Activated naive CD8-positive, alpha-beta T cell treated with anti-CD3 and anti-CD28 coated beads, Interleukin-2, amount 50 U/mL, for 24 hours (primary cell): ENCODE measurements around the gene SIX5.
A peak's percentile ranks its signal among the peaks of the same experiment; 100 is the strongest.
"Not testable (repeated sequence)": the region's sequence is repeated elsewhere in the genome, so short reads cannot be mapped to it uniquely, and the experiment has no call there.

Source experiments
- ATAC-seq: fragments of 150-1000 bp; cut with Tn5 transposase; one replicate; pipeline ENCODE4 v1.10.0; 2021
- DNase-seq: peaks from one replicate; pipeline ENCODE4 v3.0.0; 2021
- H3K27ac Mint-ChIP-seq: one replicate; pipeline ENCODE4 v1.8.0; 2021; ENCODE audit warnings: mild to moderate bottlenecking, mixed read lengths
- H3K27me3 Mint-ChIP-seq: one replicate; pipeline ENCODE4 v1.8.0; 2021; ENCODE audit warnings: mixed read lengths
- H3K36me3 Mint-ChIP-seq: one replicate; pipeline ENCODE4 v1.8.0; 2021; ENCODE audit warnings: low read depth, mixed read lengths
- H3K4me1 Mint-ChIP-seq: one replicate; pipeline ENCODE4 v1.8.0; 2021; ENCODE audit warnings: mixed read lengths
- H3K4me3 Mint-ChIP-seq: one replicate; pipeline ENCODE4 v1.8.0; 2021; ENCODE audit warnings: mild to moderate bottlenecking, moderate library complexity, mixed read lengths
- H3K9me3 Mint-ChIP-seq: one replicate; pipeline ENCODE4 v1.8.0; 2021; ENCODE audit warnings: mixed read lengths

The SIX5 gene

DNA sequence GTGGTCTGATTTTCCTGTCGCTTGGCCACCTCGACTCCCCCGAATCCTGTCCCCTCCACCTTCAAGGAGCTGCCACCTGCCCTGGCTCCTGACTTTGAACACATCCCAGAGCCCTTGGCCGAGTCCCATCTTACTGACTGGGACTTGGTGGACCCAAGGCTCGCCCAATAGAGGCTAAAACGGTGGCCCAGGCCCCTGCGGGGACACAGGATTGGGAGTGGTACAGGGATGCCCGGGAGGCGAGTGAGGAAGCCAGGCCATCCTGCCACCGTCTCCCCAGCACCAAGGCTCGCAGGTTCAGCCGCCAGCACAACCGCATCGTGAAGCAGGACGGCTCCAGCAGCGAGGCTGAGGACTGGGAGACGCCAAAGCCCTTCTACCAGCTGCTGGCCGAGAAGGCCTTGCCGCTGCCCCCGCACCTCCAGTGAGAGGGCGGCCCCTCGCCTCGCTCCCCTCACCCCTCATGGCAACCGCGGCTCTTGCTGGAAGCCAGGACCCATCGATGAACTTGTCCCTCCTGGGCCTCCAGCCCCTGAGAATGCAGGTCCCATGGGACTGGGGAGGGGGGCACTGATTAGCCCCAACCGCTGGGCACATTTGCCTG, 5.3 kb downstream of the SIX5 start:
- H3K9me3 Mint-ChIP-seq, result no peaks in the 10 kb centered on the region
- H3K36me3 Mint-ChIP-seq, result no peaks in the 10 kb centered on the region

DNA sequence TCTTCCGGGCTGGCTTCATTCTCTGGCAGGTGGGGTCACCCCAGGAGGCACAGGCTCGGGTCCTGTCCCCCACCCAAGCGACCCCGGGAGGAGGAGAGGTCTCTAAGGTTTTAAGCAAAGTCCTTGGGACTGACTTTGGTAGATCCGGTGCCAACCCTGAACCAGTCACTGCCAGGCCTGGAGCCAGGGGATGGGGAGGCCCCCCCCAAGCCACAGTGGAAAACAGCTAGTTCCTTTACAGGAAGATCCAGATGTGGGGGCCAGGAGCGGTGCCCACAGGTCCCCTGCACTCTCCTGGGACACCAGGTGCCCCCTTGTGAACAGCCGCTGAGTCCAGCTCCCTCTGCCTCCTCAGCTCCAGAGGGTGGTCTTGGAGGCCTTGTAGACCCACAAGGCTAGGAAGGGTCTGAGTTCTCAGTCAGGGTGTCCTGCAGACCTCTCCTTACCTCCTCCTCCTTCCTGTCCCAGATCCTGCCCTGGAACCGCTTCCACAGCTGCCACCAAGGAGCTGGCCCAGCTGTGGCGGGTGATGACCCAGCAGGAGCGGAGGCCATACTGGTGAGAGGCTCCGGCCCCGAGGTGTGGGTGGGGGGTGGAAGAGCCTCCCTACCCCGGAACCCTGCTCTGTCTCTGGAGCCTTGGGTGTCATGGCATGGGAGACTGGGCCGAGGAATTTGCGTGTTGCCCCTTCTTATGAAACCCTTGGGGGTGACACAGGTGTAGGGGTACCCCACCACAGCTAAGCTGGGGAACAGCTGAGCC, 6.0 kb downstream of the SIX5 start:
- Mint-ChIP-seq H3K4me3 (no peak overlapping the region), H3K36me3 (no peaks in the 10 kb centered on the region), H3K4me1 (no peaks in the 10 kb centered on the region), H3K27ac (no peak overlapping the region), H3K27me3 (peaks cover 13% of the 10 kb centered on the region), H3K9me3 (no peaks in the 10 kb centered on the region)
- ATAC-seq, result no peak
- no peak for DNase-seq

More for the DNA sequence above, 5.3 kb downstream of the SIX5 start:
- Mint-ChIP-seq H3K4me3 (no peak overlapping the region), H3K27ac (no peak overlapping the region), H3K27me3 (peaks cover 13% of the 10 kb centered on the region), H3K4me1 (no peaks in the 10 kb centered on the region)
- ATAC-seq (no peak), DNase-seq (no peak)

DNA sequence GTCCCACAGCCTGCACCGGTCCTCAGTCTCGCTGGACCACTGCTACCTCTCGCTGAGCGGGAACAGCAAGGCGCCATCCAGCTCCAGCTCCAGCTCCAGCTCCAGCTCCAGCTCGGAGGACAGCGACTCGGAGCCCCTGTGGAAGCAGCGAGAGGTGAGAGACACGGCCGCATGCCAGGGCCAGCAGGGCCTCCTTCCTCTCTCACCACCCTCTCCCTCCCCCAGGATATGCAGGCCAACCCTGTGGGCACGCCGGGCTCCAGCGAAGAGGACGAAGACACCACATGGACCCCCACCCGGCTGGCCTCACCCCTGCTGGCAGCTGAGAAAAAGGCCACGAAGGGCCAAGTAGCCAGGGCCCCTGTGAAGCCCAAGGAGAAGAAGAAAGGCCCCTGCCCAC, 7.3 kb downstream of the SIX5 start:
- H3K4me3 Mint-ChIP-seq, result no peak overlapping the region
- ATAC-seq, result no peak
- no peak overlapping the region for H3K27ac Mint-ChIP-seq
- H3K4me1 Mint-ChIP-seq, result no peaks in the 10 kb centered on the region
- no peaks in the 10 kb centered on the region for H3K9me3 Mint-ChIP-seq
- H3K36me3 Mint-ChIP-seq, result no peaks in the 10 kb centered on the region
- DNase-seq, result no peak
- peaks cover 13% of the 10 kb centered on the region for H3K27me3 Mint-ChIP-seq

DNA sequence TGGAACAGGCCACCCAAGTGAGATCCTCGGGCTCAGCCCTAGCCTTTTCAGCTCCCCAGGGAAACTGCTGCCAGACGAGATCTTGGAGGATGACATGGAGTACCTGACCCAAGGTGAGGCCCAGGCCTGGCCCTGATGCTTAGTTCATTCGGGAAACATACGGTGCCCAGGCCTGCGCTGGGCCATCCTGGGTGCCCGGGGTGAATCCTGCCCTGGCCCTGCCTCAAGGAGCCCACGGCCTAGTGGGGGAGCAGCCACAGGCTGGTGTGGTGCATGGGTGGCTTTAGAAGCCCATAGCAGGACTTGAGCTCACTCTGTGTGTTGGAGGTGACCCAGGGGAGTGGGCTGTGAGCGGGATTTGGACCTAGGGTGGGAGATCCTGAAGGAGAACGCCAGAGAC, 10.1 kb downstream of the SIX5 start:
- H3K9me3 Mint-ChIP-seq, result no peaks in the 10 kb centered on the region
- ATAC-seq (no peak), DNase-seq (no peak)
- H3K4me1 Mint-ChIP-seq, result no peaks in the 10 kb centered on the region
- no peak overlapping the region for H3K27ac Mint-ChIP-seq
- no peaks in the 10 kb centered on the region for H3K36me3 Mint-ChIP-seq
- peaks cover 3% of the 10 kb centered on the region for H3K27me3 Mint-ChIP-seq
- H3K4me3 Mint-ChIP-seq, result no peak overlapping the region

DNA sequence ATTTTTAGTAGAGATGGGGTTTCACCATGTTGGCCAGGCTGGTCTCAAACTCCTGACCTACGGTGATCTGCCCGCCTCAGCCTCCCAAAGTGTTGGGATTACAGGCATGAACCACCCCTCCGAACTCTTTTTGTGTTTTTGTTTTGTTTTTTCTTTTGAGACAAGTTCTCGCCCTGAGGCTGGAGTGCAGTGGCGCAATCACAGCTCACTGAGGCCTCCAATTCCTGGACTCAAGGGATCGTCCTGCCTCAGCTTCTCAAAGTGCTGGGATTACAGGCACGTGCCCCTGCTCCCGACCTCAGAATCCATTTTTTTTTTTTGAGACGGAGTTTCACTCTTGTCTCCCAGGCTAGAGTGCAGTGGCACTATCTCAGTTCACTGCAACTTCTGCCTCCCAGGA, 11.4 kb downstream of the SIX5 start:
- Mint-ChIP-seq H3K27me3 (peaks cover 3% of the 10 kb centered on the region), H3K36me3 (no peaks in the 10 kb centered on the region), H3K4me3 (no peak overlapping the region), H3K27ac (no peak overlapping the region), H3K9me3 (no peaks in the 10 kb centered on the region), H3K4me1 (no peaks in the 10 kb centered on the region)
- DNase-seq, result no peak
- ATAC-seq, result no peak

DNA sequence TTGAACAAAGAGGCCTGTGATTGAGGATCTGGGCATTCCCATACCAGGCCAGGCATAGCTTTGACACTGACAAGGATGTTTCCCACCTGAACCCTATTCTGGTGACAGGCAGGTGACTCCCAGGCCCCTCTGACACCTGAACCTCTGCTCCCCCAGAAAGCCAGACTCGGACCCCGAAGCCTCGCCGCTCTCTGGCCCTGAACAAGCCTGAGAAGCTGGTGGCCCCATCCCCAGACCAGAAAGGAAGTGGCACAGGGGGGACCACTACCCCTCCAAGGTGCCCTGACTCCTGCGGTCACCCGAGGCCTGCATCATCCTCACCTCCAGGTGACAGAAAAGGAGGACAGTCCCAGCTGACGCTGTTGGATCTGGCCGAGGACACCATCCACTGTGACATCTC, 14.7 kb downstream of the SIX5 start:
- H3K27ac Mint-ChIP-seq, result no peak overlapping the region
- peaks cover under 1% of the 10 kb centered on the region for H3K27me3 Mint-ChIP-seq
- no peaks in the 10 kb centered on the region for H3K36me3 Mint-ChIP-seq
- ATAC-seq (no peak), DNase-seq (no peak)
- no peaks in the 10 kb centered on the region for H3K4me1 Mint-ChIP-seq
- H3K4me3 Mint-ChIP-seq, result no peak overlapping the region
- H3K9me3 Mint-ChIP-seq, result no peaks in the 10 kb centered on the region

DNA sequence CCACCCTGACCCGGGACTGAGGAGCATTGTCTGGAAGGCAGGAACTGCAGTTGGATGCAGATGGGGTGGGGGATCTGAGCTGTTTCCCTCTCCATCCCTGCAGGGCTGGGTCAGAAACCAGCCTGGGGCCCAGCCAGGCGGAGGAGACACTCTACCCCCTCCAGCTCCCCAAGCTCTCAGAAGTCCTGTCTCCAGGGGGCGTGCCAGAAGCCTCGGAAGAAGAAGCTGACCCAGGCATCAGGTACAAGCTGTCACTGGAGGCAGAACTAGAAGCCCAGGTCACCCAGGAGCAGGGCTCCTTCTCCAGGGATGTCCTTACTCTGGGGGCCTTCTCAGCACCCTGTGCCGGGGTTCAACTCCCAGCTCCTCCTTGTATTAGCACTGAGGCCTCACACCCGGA, 15.5 kb downstream of the SIX5 start:
- ATAC-seq (no peak), DNase-seq (no peak)
- Mint-ChIP-seq H3K36me3 (no peaks in the 10 kb centered on the region), H3K9me3 (no peaks in the 10 kb centered on the region), H3K27ac (no peak overlapping the region), H3K27me3 (no peaks in the 10 kb centered on the region), H3K4me3 (no peak overlapping the region), H3K4me1 (no peaks in the 10 kb centered on the region)

DNA sequence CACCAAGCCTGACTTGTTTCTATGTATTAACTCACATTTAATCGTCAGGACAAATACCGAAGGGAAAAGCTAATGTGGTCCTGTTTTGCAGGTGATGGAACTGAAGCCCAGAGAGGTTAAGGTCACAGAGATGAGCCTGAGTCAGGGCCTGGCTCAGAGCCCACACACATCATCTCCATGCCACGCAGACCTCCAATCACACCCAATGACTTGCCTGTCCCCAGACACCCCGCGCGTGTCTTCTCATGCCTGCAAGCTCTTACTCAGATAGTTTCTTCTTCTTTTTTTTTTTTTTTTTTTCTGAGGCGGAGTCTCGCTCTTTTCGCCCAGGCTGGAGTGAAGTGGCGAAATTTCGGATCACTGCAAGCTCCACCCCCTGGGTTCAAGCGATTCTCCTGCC, 16.4 kb downstream of the SIX5 start:
- DNase-seq (no peak), ATAC-seq (peak; percentile 54)
- peaks cover 2% of the 10 kb centered on the region for H3K27me3 Mint-ChIP-seq
- no peak overlapping the region for H3K4me3 Mint-ChIP-seq
- no peaks in the 10 kb centered on the region for H3K36me3 Mint-ChIP-seq
- no peaks in the 10 kb centered on the region for H3K4me1 Mint-ChIP-seq
- no peaks in the 10 kb centered on the region for H3K9me3 Mint-ChIP-seq
- no peak overlapping the region for H3K27ac Mint-ChIP-seq

DNA sequence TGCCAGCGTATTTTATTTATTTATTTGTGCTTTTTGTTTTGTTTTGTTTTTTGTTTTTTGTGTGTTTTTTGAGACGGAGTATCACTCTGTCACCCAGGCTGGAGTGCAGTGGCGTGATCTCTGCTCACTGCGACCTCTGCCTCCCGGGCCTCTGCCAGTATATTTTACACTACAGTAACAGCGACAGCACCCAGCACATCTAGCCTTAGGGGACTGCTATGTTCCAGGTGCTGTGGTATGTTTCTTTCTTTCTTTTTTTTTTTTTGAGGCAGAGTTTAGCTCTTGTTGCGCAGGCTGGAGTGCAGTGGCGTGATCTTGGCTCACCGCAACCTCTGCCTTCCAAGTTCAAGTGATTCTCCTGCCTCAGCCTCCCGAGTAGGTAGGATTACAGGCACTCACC, 17.6 kb downstream of the SIX5 start:
- not testable (repeated sequence) for H3K36me3 Mint-ChIP-seq, H3K4me3 Mint-ChIP-seq, H3K4me1 Mint-ChIP-seq, H3K27ac Mint-ChIP-seq, H3K27me3 Mint-ChIP-seq, DNase-seq, H3K9me3 Mint-ChIP-seq, ATAC-seq

DNA sequence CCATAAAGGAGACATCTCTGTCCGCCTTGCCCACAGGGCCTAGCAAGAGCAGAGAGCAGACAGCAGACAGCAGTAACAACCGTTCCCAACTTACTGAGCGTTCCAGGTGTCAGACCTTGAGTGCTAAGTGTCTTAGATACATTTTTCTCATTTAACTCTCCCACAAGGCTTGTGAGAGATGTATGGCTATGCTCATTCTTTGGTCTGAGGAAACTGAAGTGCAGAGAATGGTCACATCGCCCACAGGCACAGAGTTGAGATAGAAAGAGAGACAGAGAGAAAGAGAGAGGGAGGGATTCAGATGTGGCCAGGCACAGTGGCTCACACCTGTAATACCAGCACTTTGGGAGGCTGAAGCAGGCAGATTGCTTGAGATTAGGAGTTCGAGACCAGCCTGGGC, 21.5 kb downstream of the SIX5 start:
- H3K27me3 Mint-ChIP-seq, result peaks cover 13% of the 10 kb centered on the region
- no peaks in the 10 kb centered on the region for H3K4me1 Mint-ChIP-seq
- ATAC-seq (no peak), DNase-seq (no peak)
- H3K9me3 Mint-ChIP-seq, result no peaks in the 10 kb centered on the region
- H3K27ac Mint-ChIP-seq, result no peak overlapping the region
- no peaks in the 10 kb centered on the region for H3K36me3 Mint-ChIP-seq
- no peak overlapping the region for H3K4me3 Mint-ChIP-seq

DNA sequence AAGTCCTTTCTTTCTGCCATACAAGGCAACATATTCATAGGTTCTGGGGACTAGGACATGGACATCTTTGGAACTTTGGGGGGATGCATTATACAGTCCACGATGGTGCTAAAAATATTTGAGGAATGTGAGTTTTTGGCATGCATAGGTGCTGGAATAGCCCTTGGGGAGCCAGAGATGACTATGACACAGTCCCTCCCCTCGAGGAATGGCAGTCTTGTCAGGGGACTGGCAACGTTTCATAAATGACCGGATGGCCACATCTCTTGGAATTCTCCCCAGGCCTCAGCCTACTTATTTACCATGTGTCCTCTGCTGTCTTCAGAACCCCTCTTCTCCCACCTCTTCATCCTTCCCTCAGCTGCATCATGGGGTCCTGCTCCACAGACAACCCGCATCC, 22.2 kb downstream of the SIX5 start:
- DNase-seq, result no peak
- H3K4me3 Mint-ChIP-seq, result no peak overlapping the region
- no peaks in the 10 kb centered on the region for H3K4me1 Mint-ChIP-seq
- no peaks in the 10 kb centered on the region for H3K9me3 Mint-ChIP-seq
- H3K27ac Mint-ChIP-seq, result no peak overlapping the region
- no peak for ATAC-seq
- H3K27me3 Mint-ChIP-seq, result peaks cover 16% of the 10 kb centered on the region
- H3K36me3 Mint-ChIP-seq, result no peaks in the 10 kb centered on the region

DNA sequence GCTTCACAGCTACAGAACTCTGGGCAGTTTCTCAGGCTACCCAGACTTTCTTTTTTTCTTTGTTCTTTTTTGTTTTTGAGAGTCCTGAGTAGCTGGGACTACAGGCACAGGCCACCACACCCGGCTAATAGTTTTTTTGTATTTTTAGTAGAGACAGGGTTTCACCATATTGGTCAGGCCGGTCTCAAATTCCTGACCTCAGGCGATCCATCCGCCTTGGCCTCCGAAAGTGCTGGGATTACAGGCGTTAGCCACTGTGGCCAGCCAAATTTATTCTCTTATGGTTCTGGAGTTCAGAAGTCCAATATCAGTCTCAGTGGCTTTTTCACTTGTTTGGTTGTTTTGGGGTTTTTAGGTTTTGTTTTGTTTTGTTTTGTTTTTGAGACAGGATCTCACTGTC, 23.4 kb downstream of the SIX5 start:
- H3K4me3 Mint-ChIP-seq, result no peak overlapping the region

DNA sequence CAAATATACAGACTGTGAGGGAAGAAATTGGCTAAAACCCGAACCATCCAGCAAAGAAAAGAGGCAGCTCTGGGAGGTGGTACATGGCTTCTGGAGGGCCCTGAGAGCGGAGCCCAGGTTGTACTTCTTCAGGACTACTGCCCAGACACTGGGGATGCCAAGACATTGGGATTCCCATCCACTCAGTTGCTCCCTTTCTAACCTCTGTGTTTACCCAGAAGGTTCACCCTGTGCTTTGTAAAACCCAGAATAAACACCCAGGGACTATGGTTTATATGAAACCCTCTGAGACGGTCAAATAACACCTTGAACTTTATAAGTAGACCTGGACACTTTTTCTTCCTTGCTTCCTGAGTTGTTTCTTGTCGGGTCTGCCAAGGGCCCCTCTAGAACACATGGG, 26.1 kb downstream of the SIX5 start:
- H3K27me3 Mint-ChIP-seq, result peaks cover 18% of the 10 kb centered on the region
- no peaks in the 10 kb centered on the region for H3K9me3 Mint-ChIP-seq
- no peak overlapping the region for H3K4me3 Mint-ChIP-seq
- DNase-seq, result no peak
- no peak for ATAC-seq
- H3K27ac Mint-ChIP-seq, result no peak overlapping the region
- no peaks in the 10 kb centered on the region for H3K4me1 Mint-ChIP-seq
- no peaks in the 10 kb centered on the region for H3K36me3 Mint-ChIP-seq

More for the DNA sequence above, 23.4 kb downstream of the SIX5 start:
- Mint-ChIP-seq H3K9me3 (no peaks in the 10 kb centered on the region), H3K27ac (no peak overlapping the region), H3K27me3 (peaks cover 16% of the 10 kb centered on the region), H3K36me3 (no peaks in the 10 kb centered on the region), H3K4me1 (no peaks in the 10 kb centered on the region)
- ATAC-seq, result no peak
- DNase-seq, result no peak

DNA sequence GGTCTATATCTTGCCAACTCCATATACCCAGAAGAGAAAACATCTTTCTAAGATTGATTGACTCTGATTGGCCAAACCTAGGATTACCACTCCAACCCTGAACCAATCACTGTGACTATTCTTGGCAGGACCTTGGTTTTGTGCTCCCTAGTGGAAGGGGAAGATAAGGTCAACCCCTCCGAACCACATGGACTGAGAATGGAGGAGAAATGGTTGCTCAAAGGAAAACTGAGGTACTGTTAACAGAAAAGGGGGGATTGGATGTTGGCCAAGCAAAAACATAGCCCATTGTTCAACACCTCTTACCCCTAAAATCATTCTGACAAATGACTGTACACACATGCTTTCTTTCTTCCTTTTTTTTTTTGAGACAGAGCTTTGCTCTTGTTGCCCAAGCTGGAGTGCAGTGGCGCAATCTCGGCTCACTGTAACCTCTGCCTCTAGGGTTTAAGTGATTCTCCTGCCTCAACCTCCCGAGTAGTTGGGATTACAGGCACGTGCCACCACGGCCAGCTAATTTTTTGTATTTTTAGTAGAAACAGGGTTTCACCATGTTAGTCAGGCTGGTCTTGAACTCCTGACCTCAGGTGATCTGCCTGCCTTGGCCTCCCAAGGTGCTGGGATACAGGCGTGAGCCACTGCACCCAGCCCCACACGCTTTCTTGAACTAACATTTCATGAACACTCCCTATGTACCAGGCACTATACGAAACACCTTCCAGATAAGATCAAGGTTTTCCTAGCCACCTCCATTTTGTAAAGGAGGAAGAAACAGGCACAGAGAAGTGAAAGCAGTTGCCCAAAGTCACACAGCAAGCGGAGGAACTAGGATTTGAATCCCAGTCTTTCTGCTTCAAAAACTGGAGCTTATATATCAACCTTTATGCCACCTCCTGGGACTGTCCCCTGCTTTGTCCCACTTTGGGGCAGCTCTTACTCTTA, 29.3 kb downstream of the SIX5 start:
- no peaks in the 10 kb centered on the region for H3K36me3 Mint-ChIP-seq
- no peak for DNase-seq
- H3K4me3 Mint-ChIP-seq, result no peak overlapping the region

More for the DNA sequence above, 29.3 kb downstream of the SIX5 start:
- Mint-ChIP-seq H3K9me3 (no peaks in the 10 kb centered on the region), H3K27ac (no peak overlapping the region), H3K27me3 (peaks cover 9% of the 10 kb centered on the region), H3K4me1 (no peaks in the 10 kb centered on the region)
- ATAC-seq, result no peak
